Heart right ventricle (tissue), 16 donors: ENCODE data around the gene ANKIB1. TPM values are rescaled to one million over a fixed set of nuclear protein-coding genes. Genes with fewer than 3 reads are reported as not detected.

Experiments used
- ATAC-seq, 8 donors: fragments of 200-7000 bp; cut with Tn5 transposase; one replicate each; pipeline ENCODE4 v1.9.1; 2020; ENCODE audit warnings: mild to moderate bottlenecking in 8 of 8, moderate library complexity in 8 of 8, moderate number of reproducible peaks in 1 of 8
- DNase-seq, 2 donors: peaks; one replicate each; pipeline ENCODE4 v3.0.0-alpha.2; 2020
- H3K27ac ChIP-seq, 10 donors: fragments of 200-600 bp; sonication (generic) in 2 of 10; one replicate each; pipeline versions ENCODE4 v1.5.0 to v1.8.0; 2020 to 2022; ENCODE audit warnings: mild to moderate bottlenecking in 3 of 10
- H3K27me3 ChIP-seq, 7 donors: fragments of 200-600 bp; one replicate each; pipeline ENCODE4 v1.8.0; 2021 to 2022; ENCODE audit warnings: mild to moderate bottlenecking in 2 of 7
- H3K36me3 ChIP-seq, 9 donors: fragments of 200-600 bp; sonication (generic) in 1 of 9; one replicate each; pipeline versions ENCODE4 v1.5.0 to v1.8.0; 2020 to 2022; ENCODE audit warnings: mild to moderate bottlenecking in 2 of 9
- H3K4me1 ChIP-seq, 9 donors: fragments of 200-600 bp; sonication (generic) in 1 of 9; one replicate each; pipeline versions ENCODE4 v1.5.0 to v1.8.0; 2020 to 2022; ENCODE audit warnings: mild to moderate bottlenecking in 4 of 9
- H3K4me3 ChIP-seq, 10 donors: fragments of 200-600 bp; sonication (generic) in 2 of 10; one replicate each; pipeline versions ENCODE4 v1.5.0 to v1.8.0; 2020 to 2022; ENCODE audit warnings: mild to moderate bottlenecking in 7 of 10, moderate library complexity in 2 of 10
- H3K9me3 ChIP-seq, 11 donors: fragments of 200-600 bp in 10 of 11; sonication (generic) in 2 of 11; one replicate each; pipeline versions ENCODE4 v1.5.0 to v1.8.0; 2013 to 2022; ENCODE audit warnings: mild to moderate bottlenecking in 2 of 11, control low read depth in 1 of 11, moderate library complexity in 1 of 11
- WGBS, 2 donors: extraction: QIAGEN DNeasy Blood & Tissue Kit; methylation state at CpG; one replicate each; pipeline ENCODE4 v1.1.7; 2013; ENCODE audit warnings: inconsistent platforms in 1 of 2; 5-methylcytosine and 5-hydroxymethylcytosine counted together
- intact Hi-C, 10 donors: fragments of 100-400 bp; cut with DNase I; formaldehyde crosslinking; loops; one replicate each; pipeline versions ENCODE4 v1.11.1 to v1.14.2; 2022
- microRNA-seq, 2 donors: library from miRNA; unstranded; fragments of <30 nt; microRNA quantifications; one replicate each; pipeline ENCODE4 v1.2.0, GENCODE V29; 2021
- polyA plus RNA-seq, 2 donors: library from polyadenylated mRNA; stranded (reverse); fragments of 200-250 nt; gene quantifications; one replicate each; pipeline ENCODE4 v1.2.3, GENCODE V29; 2013
- total RNA-seq, 10 donors: library from RNA; stranded (reverse); fragmentation: NEBNext Ultra II Directional in 3 of 10; extraction: Animal tissue kit (Norgen Biotek cat#: 25700) in 3 of 10; gene quantifications; one replicate each; pipeline versions ENCODE4 v1.2.1 to v1.2.4, GENCODE V29; 2021 to 2023
- TF ChIP-seq, protein P1 (sequence below), 9 donors: fragments of 200-600 bp; sonication (generic) in 2 of 9; IDR thresholded peaks; one replicate each; pipeline versions ENCODE4 v1.5.0 to v1.8.0; 2021 to 2022; ENCODE audit warnings: antibody characterized with exemption in 9 of 9, mild to moderate bottlenecking in 5 of 9, moderate library complexity in 1 of 9
- donor health status: Arrhythmogenic right ventricular cardiomyopathy.
- donor health status: ischemic (EF 13 %, LVEDD 7.1; RV severe dilation, severe dysfunction).
- donor health status: healthy with polysubstance abuse.
- donor health status: DM: no; HTN: yes; CAD: no.
- donor health status: DM: no; HTN: no; CAD: no.
- donor health status: ischemic (EF 25% LVEDD 6.9; RV normal size, moderate dysfunction).
- donor health status: ischemic (EF 25% LVEDD 5.7; RV mildly dilated, moderate dysfunction).
- donor health status: healthy.
- donor health status: DM: yes; HTN: yes; CAD: no.
- donor health status: Ischemic cardiomyopathy.
- donor health status: ischemic (EF 35%, LVEDD 5.7; RV mildly dilated, moderate dysfunction).
- donor health status: nonischemic (EF 11% LVEDD 7.7; RV severe dilation, severe dysfunction).
- donor health status: DM: yes; HTN: yes; CAD: no.
- donor health status: PGD.
- donor health status: ischemic (EF 29% LVEDD 5.4; RV normal size, mild dysfunction).
- donor health status: nonischemic (EF 23%, LVEDD 6.1; RV moderate dilation, normal function).

The ANKIB1 gene
- total and polyA plus RNA-seq, 12 donors = 5.5 to 71.0 (median 41.1) TPM

DNA sequence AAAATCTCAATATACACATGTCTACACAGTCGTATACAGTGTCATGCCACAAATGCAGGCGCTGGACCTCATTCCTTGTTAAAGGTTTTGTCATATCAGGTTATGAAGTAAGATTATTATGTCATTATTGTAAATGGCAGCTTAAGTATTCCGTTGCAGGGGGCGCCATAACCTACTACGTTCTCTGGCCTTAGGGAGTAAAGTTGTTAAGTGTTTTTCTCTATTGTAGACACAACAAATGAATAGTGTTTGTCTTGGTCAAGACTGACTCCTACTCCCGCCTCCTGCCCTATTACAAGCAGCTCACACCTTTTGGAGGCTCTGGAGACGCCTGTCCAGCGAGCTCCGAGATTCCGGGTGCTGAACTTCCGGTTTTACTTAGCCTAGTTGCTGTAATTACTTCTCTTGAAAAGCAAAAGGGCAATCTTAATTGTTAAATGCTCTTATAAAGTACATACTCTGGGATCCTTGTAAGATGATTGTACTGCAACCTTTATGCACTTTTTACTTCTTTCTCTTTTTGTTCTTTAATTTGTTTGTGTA, 202.5 kb downstream of the ANKIB1 start:
- peak in 6 of 8 donors; percentile 12 to 30 (median 22) for ATAC-seq
- Histone ChIP-seq H3K27ac (peak overlapping the region in 9 of 10 donors; percentile 89 to 99 (median 96)), H3K9me3 (no peaks in the 10 kb centered on the region), H3K4me1 (peaks cover 0 to 16% (median 13%) of the 10 kb centered on the region in 9 donors), H3K4me3 (peak overlapping the region; percentile 75 to 100 (median 96)), H3K36me3 (peaks cover 0 to 47% (median 24%) of the 10 kb centered on the region in 9 donors), H3K27me3 (no peaks in the 10 kb centered on the region)
- intact Hi-C loops = loop anchor here in 6 of 10 donors (5.0 to 10.0 kb wide), 7 partner anchors 201 to 573 kb away; partner anchors contain the start of genes ANKIB1 (in 5 of the 6), KRIT1 (in 5 of the 6), CYP51A1 (in 3 of the 6) and LRRD1 (in 3 of the 6)
- DNase-seq = peak in 1 of 2 donors; percentile 44
- TF ChIP-seq, protein P1, sequence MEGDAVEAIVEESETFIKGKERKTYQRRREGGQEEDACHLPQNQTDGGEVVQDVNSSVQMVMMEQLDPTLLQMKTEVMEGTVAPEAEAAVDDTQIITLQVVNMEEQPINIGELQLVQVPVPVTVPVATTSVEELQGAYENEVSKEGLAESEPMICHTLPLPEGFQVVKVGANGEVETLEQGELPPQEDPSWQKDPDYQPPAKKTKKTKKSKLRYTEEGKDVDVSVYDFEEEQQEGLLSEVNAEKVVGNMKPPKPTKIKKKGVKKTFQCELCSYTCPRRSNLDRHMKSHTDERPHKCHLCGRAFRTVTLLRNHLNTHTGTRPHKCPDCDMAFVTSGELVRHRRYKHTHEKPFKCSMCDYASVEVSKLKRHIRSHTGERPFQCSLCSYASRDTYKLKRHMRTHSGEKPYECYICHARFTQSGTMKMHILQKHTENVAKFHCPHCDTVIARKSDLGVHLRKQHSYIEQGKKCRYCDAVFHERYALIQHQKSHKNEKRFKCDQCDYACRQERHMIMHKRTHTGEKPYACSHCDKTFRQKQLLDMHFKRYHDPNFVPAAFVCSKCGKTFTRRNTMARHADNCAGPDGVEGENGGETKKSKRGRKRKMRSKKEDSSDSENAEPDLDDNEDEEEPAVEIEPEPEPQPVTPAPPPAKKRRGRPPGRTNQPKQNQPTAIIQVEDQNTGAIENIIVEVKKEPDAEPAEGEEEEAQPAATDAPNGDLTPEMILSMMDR (IDR thresholded peaks at IDR 0.05) = peak in 6 of 9 donors; percentile 18 to 62 (median 52)
- 0 to 1% methylated on average over 11 of the region's 11 CpGs for WGBS, 2 donors

Small RNA genes lying within 50 kb of the gene (microRNA-seq; reads per million reads assigned to microRNA genes)
- 0 reads per million in 2 donors for gene MIR1285-1

Other genes starting within 250 kb of the ANKIB1 start
- gene CYP51A1, start 111.5 kb upstream of the ANKIB1 start, total RNA-seq = 10 to 100 TPM; 20.3 to 45.5 (median 27.0) TPM
- 10 to 100 TPM in 1 of 2 donors, 1 to 10 TPM in 1; 5.8 to 22.1 TPM for gene CYP51A1, start 111.5 kb upstream of the ANKIB1 start, polyA plus RNA-seq
- under 1 TPM in 4 of 10 donors, not detected in 6; 0.08 to 0.18 (median 0.12) TPM for gene LRRD1, start 66.8 kb upstream of the ANKIB1 start, total RNA-seq
- not detected for gene LRRD1, start 66.8 kb upstream of the ANKIB1 start, polyA plus RNA-seq
- 10 to 100 TPM; 21.9 to 40.8 (median 32.1) TPM for gene KRIT1, start 60 bp upstream of the ANKIB1 start, total RNA-seq
- 10 to 100 TPM; 12.0 to 18.6 TPM for gene KRIT1, start 60 bp upstream of the ANKIB1 start, polyA plus RNA-seq
- gene GATAD1, start 201.5 kb downstream of the ANKIB1 start, total RNA-seq = 10 to 100 TPM; 10.0 to 16.8 (median 14.2) TPM
- gene GATAD1, start 201.5 kb downstream of the ANKIB1 start, polyA plus RNA-seq = 10 to 100 TPM; 10.0 to 25.2 TPM
- not detected for gene ERVW-1, start 232.0 kb downstream of the ANKIB1 start, total RNA-seq
- under 1 TPM in 1 of 2 donors, not detected in 1; 0.15 TPM for gene ERVW-1, start 232.0 kb downstream of the ANKIB1 start, polyA plus RNA-seq